MCF 10A (cell line): Measurements from ENCODE around the gene ACSL5. TPM values are rescaled to one million over a fixed set of nuclear protein-coding genes. Genes with fewer than 3 reads are reported as not detected.

Experiments used
- BruUV-seq: library from RNA; stranded (reverse); fragments of 400-500 nt; replicated peaks from 2 replicates; lab custom pipeline; 2021; lab: Mats Ljungman, UMichigan
- CTCF ChIA-PET: fragments of 300-600 bp; sonication (Branson Sonifier 250); formaldehyde crosslinking; extraction: SDS; loops from one replicate; lab custom pipeline; 2021; ENCODE audit warnings: antibody characterized with exemption, inconsistent platforms; lab: Yijun Ruan, JAX
- POLR2A ChIA-PET: fragments of 300-600, 350-650 bp; sonication (Branson Sonifier 250); formaldehyde crosslinking; extraction: SDS; loops from one replicate; lab custom pipeline; 2020; ENCODE audit warnings: antibody characterized with exemption, inconsistent platforms; lab: Yijun Ruan, JAX
- DNase-seq: peaks from one replicate; pipeline ENCODE4 v3.0.0-alpha.2; 2018; ENCODE audit not compliant: unreplicated experiment
- H3K27ac Mint-ChIP-seq: one replicate; pipeline ENCODE4 v1.8.0; 2022; ENCODE audit warnings: mild to moderate bottlenecking, low read depth, mixed read lengths; ENCODE audit not compliant: unreplicated experiment
- H3K27me3 Mint-ChIP-seq: one replicate; pipeline ENCODE4 v1.8.0; 2022; ENCODE audit warnings: mixed read lengths; ENCODE audit not compliant: insufficient read depth, unreplicated experiment
- H3K36me3 Mint-ChIP-seq: one replicate; pipeline ENCODE4 v1.8.0; 2022; ENCODE audit warnings: mild to moderate bottlenecking, moderate library complexity, mixed read lengths; ENCODE audit not compliant: insufficient read depth, unreplicated experiment
- H3K4me1 Mint-ChIP-seq: one replicate; pipeline ENCODE4 v1.8.0; 2022; ENCODE audit warnings: mixed read lengths; ENCODE audit not compliant: insufficient read depth, unreplicated experiment
- H3K4me3 Mint-ChIP-seq: one replicate; pipeline ENCODE4 v1.8.0; 2022; ENCODE audit warnings: mild to moderate bottlenecking, moderate library complexity, mixed read lengths; ENCODE audit not compliant: unreplicated experiment
- H3K9me3 Mint-ChIP-seq: one replicate; pipeline ENCODE4 v1.8.0; 2022; ENCODE audit warnings: mixed read lengths; ENCODE audit not compliant: unreplicated experiment
- intact Hi-C: fragments of 100-400 bp; cut with micrococcal nuclease; formaldehyde crosslinking; loops from 2 replicates; pipeline ENCODE4 v1.14.1; 2022
- total RNA-seq: library from RNA; stranded (reverse); gene quantifications from 2 replicates; pipeline ENCODE4 v1.2.3, GENCODE V29; 2022
- TF ChIP-seq, protein P1 (sequence below): fragments of 200-600 bp; IDR thresholded peaks from one replicate; pipeline ENCODE4 v1.8.0; 2022; ENCODE audit warnings: antibody characterized with exemption, mild to moderate bottlenecking; ENCODE audit not compliant: unreplicated experiment

Gene ACSL5
- total RNA-seq, 1 experiment from 2014 or later: 0.68 TPM

- TF ChIP-seq, protein P1, sequence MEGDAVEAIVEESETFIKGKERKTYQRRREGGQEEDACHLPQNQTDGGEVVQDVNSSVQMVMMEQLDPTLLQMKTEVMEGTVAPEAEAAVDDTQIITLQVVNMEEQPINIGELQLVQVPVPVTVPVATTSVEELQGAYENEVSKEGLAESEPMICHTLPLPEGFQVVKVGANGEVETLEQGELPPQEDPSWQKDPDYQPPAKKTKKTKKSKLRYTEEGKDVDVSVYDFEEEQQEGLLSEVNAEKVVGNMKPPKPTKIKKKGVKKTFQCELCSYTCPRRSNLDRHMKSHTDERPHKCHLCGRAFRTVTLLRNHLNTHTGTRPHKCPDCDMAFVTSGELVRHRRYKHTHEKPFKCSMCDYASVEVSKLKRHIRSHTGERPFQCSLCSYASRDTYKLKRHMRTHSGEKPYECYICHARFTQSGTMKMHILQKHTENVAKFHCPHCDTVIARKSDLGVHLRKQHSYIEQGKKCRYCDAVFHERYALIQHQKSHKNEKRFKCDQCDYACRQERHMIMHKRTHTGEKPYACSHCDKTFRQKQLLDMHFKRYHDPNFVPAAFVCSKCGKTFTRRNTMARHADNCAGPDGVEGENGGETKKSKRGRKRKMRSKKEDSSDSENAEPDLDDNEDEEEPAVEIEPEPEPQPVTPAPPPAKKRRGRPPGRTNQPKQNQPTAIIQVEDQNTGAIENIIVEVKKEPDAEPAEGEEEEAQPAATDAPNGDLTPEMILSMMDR: no peak
- POLR2A ChIA-PET: interaction anchor here (1.3 to 4.2 kb wide), 3 partner anchors 10 to 96 kb away, joined by 4 to 41 read pairs (median 4); partner anchors contain the start of gene ZDHHC6
- intact Hi-C loops: no loop called here
Observed at GRCh38 chr10:112349521-112350085, 24.3 kb upstream of the ACSL5 start.

GRCh38 chr10:112351146-112351545 is 22.8 kb upstream of the ACSL5 start:
- no peak overlapping the region for H3K27ac Mint-ChIP-seq
- H3K4me1 Mint-ChIP-seq: peaks cover 5% of the 10 kb centered on the region
- ChIA-PET CTCF (interaction anchor here (0.8 to 2.1 kb wide), 3 partner anchors 9 to 84 kb away, joined by 3 to 12 read pairs (median 4); no protein-coding TSS in a partner anchor), POLR2A (interaction anchor here (4.2 kb wide), 1 partner anchor 8 kb away, joined by 41 read pairs; no protein-coding TSS in a partner anchor)
- no peaks in the 10 kb centered on the region for H3K36me3 Mint-ChIP-seq
- H3K27me3 Mint-ChIP-seq: no peaks in the 10 kb centered on the region
- no peaks in the 10 kb centered on the region for H3K9me3 Mint-ChIP-seq
- no peak for DNase-seq
- no TSS peak for BruUV-seq
- intact Hi-C loops: no loop called here
- TF ChIP-seq, protein P1: no peak
- no peak overlapping the region for H3K4me3 Mint-ChIP-seq

More at GRCh38 chr10:112349521-112350085, 24.3 kb upstream of the ACSL5 start:
- Mint-ChIP-seq H3K9me3 (no peaks in the 10 kb centered on the region), H3K36me3 (no peaks in the 10 kb centered on the region), H3K4me1 (peaks cover 5% of the 10 kb centered on the region), H3K4me3 (no peak overlapping the region), H3K27ac (no peak overlapping the region), H3K27me3 (no peaks in the 10 kb centered on the region)
- no TSS peak for BruUV-seq
- no peak for DNase-seq
- CTCF ChIA-PET: interaction anchor here (0.7 to 2.1 kb wide), 8 partner anchors 10 to 212 kb away, joined by 3 to 12 read pairs (median 4); no protein-coding TSS in a partner anchor

- intact Hi-C loops: no loop called here
- no peaks in the 10 kb centered on the region for H3K36me3 Mint-ChIP-seq
- peaks cover 5% of the 10 kb centered on the region for H3K4me1 Mint-ChIP-seq
- no peak overlapping the region for H3K27ac Mint-ChIP-seq
- no peaks in the 10 kb centered on the region for H3K27me3 Mint-ChIP-seq
- H3K4me3 Mint-ChIP-seq: no peak overlapping the region
- DNase-seq: no peak
- no TSS peak for BruUV-seq
- no peaks in the 10 kb centered on the region for H3K9me3 Mint-ChIP-seq
- TF ChIP-seq, protein P1: no peak
- ChIA-PET CTCF (interaction anchor here (2.1 kb wide), 1 partner anchor 8 kb away, joined by 12 read pairs; no protein-coding TSS in a partner anchor), POLR2A (interaction anchor here (4.2 kb wide), 1 partner anchor 8 kb away, joined by 41 read pairs; no protein-coding TSS in a partner anchor)
Observed at GRCh38 chr10:112352044-112352443, 21.9 kb upstream of the ACSL5 start.

DNA sequence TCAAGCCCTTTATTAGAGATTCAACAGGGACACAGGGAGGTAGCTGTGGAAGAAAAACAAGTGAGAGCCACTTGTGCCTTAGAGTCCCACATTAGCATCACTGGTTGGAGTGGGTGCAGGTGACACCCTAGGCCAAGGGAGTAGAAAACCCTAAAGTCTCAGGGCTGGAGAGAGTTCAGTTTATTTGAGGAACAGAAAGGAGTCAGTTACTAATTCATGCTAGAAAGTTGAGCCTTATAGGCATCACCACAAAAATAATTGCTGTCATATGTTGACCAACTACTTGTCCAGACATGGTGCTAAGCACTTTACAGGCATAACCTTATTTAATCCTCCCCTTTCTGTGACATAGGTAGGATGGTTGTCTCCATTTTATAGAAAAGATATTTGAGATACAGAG is 20.9 kb upstream of the ACSL5 start:
- intact Hi-C loops: no loop called here
- Mint-ChIP-seq H3K4me3 (no peak overlapping the region), H3K27ac (no peak overlapping the region), H3K36me3 (no peaks in the 10 kb centered on the region), H3K4me1 (peaks cover 5% of the 10 kb centered on the region), H3K27me3 (no peaks in the 10 kb centered on the region), H3K9me3 (no peaks in the 10 kb centered on the region)
- CTCF ChIA-PET: interaction anchor here (0.6 kb wide), 1 partner anchor 1522 kb away, joined by 7 read pairs; no protein-coding TSS in a partner anchor
- POLR2A ChIA-PET: no interaction called here
- no TSS peak for BruUV-seq
- TF ChIP-seq, protein P1: no peak
- DNase-seq: no peak
